Mesenchymal stem cell (in vitro differentiated cells and primary cell): ENCODE data around the gene CHIT1.

Experiments
- DNase-seq: peaks from one replicate; pipeline ENCODE4 v3.0.0-alpha.2; 2013
- H2AFZ ChIP-seq: one replicate; pipeline ENCODE4 v1.6.1; 2013; ENCODE audit warnings: low read depth, mild to moderate bottlenecking, control low read depth, inconsistent platforms, low read length, moderate library complexity
- H2AK5ac ChIP-seq: 2 replicates; pipeline ENCODE4 v1.6.1; 2013; ENCODE audit warnings: low read length, moderate library complexity, mild to moderate bottlenecking, inconsistent platforms; ENCODE audit not compliant: severe bottlenecking
- H2BK120ac ChIP-seq: one replicate; pipeline ENCODE4 v1.6.1; 2013; ENCODE audit warnings: low read depth, mild to moderate bottlenecking, inconsistent platforms, low read length, moderate library complexity
- H2BK12ac ChIP-seq, 2 experiments: one replicate each; pipeline ENCODE4 v1.6.1; 2013; ENCODE audit warnings: inconsistent platforms in 2 of 2, low read length in 2 of 2, mild to moderate bottlenecking in 2 of 2, moderate library complexity in 2 of 2, control low read depth in 1 of 2
- H2BK15ac ChIP-seq: one replicate; pipeline ENCODE4 v1.6.1; 2013; ENCODE audit warnings: mild to moderate bottlenecking, low read depth, inconsistent platforms; ENCODE audit not compliant: poor library complexity, severe bottlenecking
- H2BK5ac ChIP-seq: 2 replicates; pipeline ENCODE4 v1.6.1; 2013; ENCODE audit warnings: low read depth, mild to moderate bottlenecking, low read length, control low read depth, inconsistent platforms; ENCODE audit not compliant: poor library complexity, severe bottlenecking
- H3K14ac ChIP-seq, 2 experiments: one replicate each; pipeline ENCODE4 v1.6.1; 2013; ENCODE audit warnings: inconsistent platforms in 2 of 2, low read length in 2 of 2, control low read depth in 1 of 2, mild to moderate bottlenecking in 1 of 2, moderate library complexity in 1 of 2
- H3K18ac ChIP-seq, 2 experiments: one replicate each; pipeline ENCODE4 v1.6.1; 2013; ENCODE audit warnings: inconsistent platforms in 2 of 2, low read length in 2 of 2, control low read depth in 1 of 2, low read depth in 1 of 2, mild to moderate bottlenecking in 1 of 2
- H3K23ac ChIP-seq, 2 experiments: one replicate each; pipeline ENCODE4 v1.6.1; 2013; ENCODE audit warnings: inconsistent platforms in 2 of 2, low read length in 2 of 2, mild to moderate bottlenecking in 2 of 2, moderate library complexity in 2 of 2, control low read depth in 1 of 2
- H3K27ac ChIP-seq: 2 replicates; pipeline ENCODE4 v1.5.1; 2013; ENCODE audit warnings: mild to moderate bottlenecking, moderate library complexity, low read length, control low read depth, inconsistent platforms; ENCODE audit not compliant: poor library complexity, severe bottlenecking
- H3K27me3 ChIP-seq, 2 experiments: 2 replicates each; pipeline versions ENCODE4 v1.6.1 to v1.7.0; 2013; ENCODE audit warnings: low read length in 2 of 2, mild to moderate bottlenecking in 2 of 2, moderate library complexity in 2 of 2, control low read depth in 1 of 2, inconsistent platforms in 1 of 2; ENCODE audit not compliant: control insufficient read depth in 1 of 2, insufficient read depth in 1 of 2
- H3K36me3 ChIP-seq, 2 experiments: 2 replicates each; pipeline versions ENCODE4 v1.6.1 to v1.7.0; 2013; ENCODE audit warnings: low read length in 2 of 2, control low read depth in 1 of 2, inconsistent platforms in 1 of 2, low read depth in 1 of 2, mild to moderate bottlenecking in 1 of 2; ENCODE audit not compliant: insufficient read depth in 2 of 2, control insufficient read depth in 1 of 2
- H3K4ac ChIP-seq, 2 experiments: one replicate each; pipeline ENCODE4 v1.6.1; 2013; ENCODE audit warnings: inconsistent platforms in 2 of 2, low read length in 2 of 2, mild to moderate bottlenecking in 2 of 2, moderate library complexity in 2 of 2, control low read depth in 1 of 2, low read depth in 1 of 2
- H3K4me1 ChIP-seq: 2 replicates; pipeline ENCODE4 v1.6.1; 2013; ENCODE audit warnings: low read depth, low read length, control low read depth; ENCODE audit not compliant: control insufficient read depth, insufficient read depth
- H3K4me2 ChIP-seq: 2 replicates; pipeline ENCODE4 v1.6.1; 2013; ENCODE audit warnings: low read length, mild to moderate bottlenecking, inconsistent platforms; ENCODE audit not compliant: poor library complexity, severe bottlenecking
- H3K4me3 ChIP-seq, 2 experiments: 2 replicates each; pipeline versions ENCODE4 v1.5.1 to v1.7.0; 2013; ENCODE audit warnings: low read length in 2 of 2, mild to moderate bottlenecking in 2 of 2, control low read depth in 1 of 2, low read depth in 1 of 2; ENCODE audit not compliant: insufficient read depth in 1 of 2
- H3K79me1 ChIP-seq: replicated peaks from 2 replicates; pipeline ENCODE4 v1.6.1; 2013; ENCODE audit warnings: mild to moderate bottlenecking, control low read depth, low read length, inconsistent platforms; ENCODE audit not compliant: poor library complexity, severe bottlenecking
- H3K9ac ChIP-seq: 2 replicates; pipeline ENCODE4 v1.7.0; 2013; ENCODE audit warnings: mild to moderate bottlenecking, low read length, moderate library complexity
- H3K9me3 ChIP-seq: 2 replicates; pipeline ENCODE4 v1.7.0; 2013; ENCODE audit warnings: mild to moderate bottlenecking, low read length; ENCODE audit not compliant: control insufficient read depth
- H4K8ac ChIP-seq: one replicate; pipeline ENCODE4 v1.6.1; 2013; ENCODE audit warnings: inconsistent platforms, mild to moderate bottlenecking, low read length, moderate library complexity
- H4K91ac ChIP-seq: one replicate; pipeline ENCODE4 v1.6.1; 2013; ENCODE audit warnings: mild to moderate bottlenecking, low read length, inconsistent platforms
- WGBS: methylation state at CpG from one replicate; pipeline ENCODE4 v1.1.7; 2013; ENCODE audit warnings: mixed read lengths; 5-methylcytosine and 5-hydroxymethylcytosine counted together

The CHIT1 gene

DNA sequence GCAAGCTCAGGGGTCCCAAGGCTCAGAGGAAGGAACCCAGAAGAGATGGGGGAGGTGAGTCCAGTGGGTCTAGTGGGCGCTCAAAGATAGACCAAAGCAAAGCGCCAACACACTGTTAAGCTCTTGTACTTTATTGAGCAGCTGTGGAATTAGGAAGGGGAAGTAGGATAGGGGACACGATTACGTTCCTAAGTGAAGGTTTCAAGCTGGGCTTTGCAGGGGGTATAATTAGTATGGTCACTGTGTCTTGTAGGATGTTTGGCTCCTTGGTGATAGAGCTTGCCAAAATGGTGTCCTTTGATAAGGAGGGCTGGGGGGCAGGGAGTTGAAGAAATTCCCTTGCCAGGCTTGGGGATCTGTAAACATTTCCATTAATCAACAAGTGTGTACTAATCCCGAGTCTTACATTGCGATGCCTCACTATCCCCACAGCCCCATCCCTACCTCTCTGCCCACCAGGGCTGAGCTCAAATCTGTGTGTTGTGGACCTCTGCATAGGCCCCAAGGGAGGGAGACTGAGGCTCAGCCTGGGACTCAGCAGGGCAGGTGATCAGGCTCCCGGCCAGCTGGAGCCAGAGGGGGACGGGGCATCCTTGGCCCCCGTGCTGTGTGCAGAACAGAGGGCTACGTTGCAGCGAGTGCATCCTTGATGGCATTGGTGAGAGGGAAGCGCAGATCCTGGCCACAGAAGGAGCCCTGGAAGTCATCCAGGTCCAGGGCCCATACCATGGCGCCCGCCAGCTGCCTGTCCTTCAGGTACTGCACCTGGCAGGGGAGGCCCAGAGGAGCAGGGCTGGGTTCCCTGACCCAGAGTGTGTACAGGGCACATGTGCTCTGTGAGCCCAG lies 50.4 kb downstream of the CHIT1 start:
- H2BK15ac ChIP-seq = no peak overlapping the region
- H2BK5ac ChIP-seq = no peak overlapping the region
- no peak overlapping the region for H2BK120ac ChIP-seq
- no peak for DNase-seq
- H3K23ac ChIP-seq = no peak overlapping the region
- H3K27ac ChIP-seq = no peak overlapping the region
- no peaks in the 10 kb centered on the region for H3K27me3 ChIP-seq
- H3K18ac ChIP-seq = no peak overlapping the region
- no peak overlapping the region for H2AFZ ChIP-seq
- H3K79me1 ChIP-seq = no peaks in the 10 kb centered on the region
- H2BK12ac ChIP-seq = peak overlapping the region in 1 of 2 experiments; percentile 60
- peak overlapping the region; percentile 5 for H4K91ac ChIP-seq
- 91% methylated on average over 14 of the region's 14 CpGs for WGBS
- H3K4me3 ChIP-seq = no peak overlapping the region
- H3K4me1 ChIP-seq = peaks cover 26% of the 10 kb centered on the region
- H3K4ac ChIP-seq = no peak overlapping the region
- peak overlapping the region in 1 of 2 experiments; percentile 66 for H3K14ac ChIP-seq
- H3K4me2 ChIP-seq = no peak overlapping the region
- no peak overlapping the region for H2AK5ac ChIP-seq
- H3K36me3 ChIP-seq = peaks cover 0 to 20% of the 10 kb centered on the region in 2 experiments
- no peaks in the 10 kb centered on the region for H3K9me3 ChIP-seq
- no peak overlapping the region for H4K8ac ChIP-seq
- H3K9ac ChIP-seq = no peak overlapping the region

DNA sequence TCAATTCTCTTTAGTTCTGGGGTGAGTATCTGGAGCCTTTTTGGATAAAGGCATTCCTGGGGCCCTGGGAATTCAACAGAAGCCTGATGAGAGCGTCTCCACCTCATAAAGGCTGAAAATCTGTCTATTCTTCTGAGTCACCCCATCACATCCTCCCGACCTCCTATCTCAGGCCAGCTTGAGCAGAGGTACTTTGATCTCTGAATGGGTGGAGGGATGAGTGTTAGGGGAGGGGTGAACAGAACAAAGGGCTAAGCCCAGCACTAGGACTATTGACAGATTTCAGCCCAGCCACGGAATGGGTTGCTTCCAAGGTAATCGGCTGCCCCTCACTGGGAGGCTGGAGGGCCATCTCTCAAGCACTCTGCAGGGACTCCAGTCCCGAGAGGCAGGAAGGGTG lies 51.4 kb downstream of the CHIT1 start:
- Histone ChIP-seq H3K9ac (peak overlapping the region; percentile 59), H4K91ac (peak overlapping the region; percentile 76), H3K9me3 (no peaks in the 10 kb centered on the region), H3K23ac (no peak overlapping the region), H3K4me2 (no peak overlapping the region), H3K18ac (peak overlapping the region; percentile 46 to 71), H2BK12ac (peak overlapping the region in 1 of 2 experiments; percentile 81), H3K36me3 (peaks cover 0 to 11% of the 10 kb centered on the region in 2 experiments), H3K4me3 (no peak overlapping the region), H2BK5ac (no peak overlapping the region), H3K27ac (no peak overlapping the region), H3K4me1 (peaks cover 33% of the 10 kb centered on the region), H2BK120ac (peak overlapping the region; percentile 80), H3K14ac (no peak overlapping the region), H2BK15ac (no peak overlapping the region), H3K4ac (peak overlapping the region; percentile 52 to 54), H2AFZ (no peak overlapping the region), H4K8ac (peak overlapping the region; percentile 78), H2AK5ac (no peak overlapping the region), H3K79me1 (no peaks in the 10 kb centered on the region), H3K27me3 (no peaks in the 10 kb centered on the region)
- 35% methylated on average over 3 of the region's 5 CpGs for WGBS
- DNase-seq = peak; percentile 33

DNA sequence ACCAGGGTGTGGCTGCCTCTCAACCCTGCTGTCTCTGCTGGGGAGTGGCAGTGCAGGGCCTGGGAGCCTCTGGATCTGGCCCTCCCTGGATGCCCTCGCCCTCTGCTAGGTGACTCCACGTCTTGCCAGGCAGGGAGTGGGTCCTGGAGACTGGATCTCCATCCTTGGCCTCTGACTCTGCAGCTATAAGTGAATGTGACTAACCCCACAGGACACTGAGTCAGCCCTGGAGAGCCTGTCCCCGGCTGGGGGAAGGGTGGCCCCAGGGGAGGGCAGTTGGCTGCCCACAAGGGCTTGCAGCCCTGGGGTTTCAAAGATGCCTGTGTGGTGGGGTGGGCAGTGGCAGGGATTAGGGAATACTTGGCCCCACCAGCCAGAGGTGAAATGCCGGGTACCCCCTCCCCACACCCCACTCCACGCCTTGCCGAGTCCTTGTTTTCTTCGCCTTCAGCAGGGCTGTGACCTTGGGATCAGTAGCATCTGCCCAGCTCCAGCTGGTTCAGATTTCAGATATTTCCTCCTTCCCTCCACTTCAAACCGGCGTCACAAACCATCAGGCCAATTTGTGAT lies 51.9 kb downstream of the CHIT1 start:
- peak overlapping the region in 1 of 2 experiments; percentile 77 for H3K14ac ChIP-seq

DNA sequence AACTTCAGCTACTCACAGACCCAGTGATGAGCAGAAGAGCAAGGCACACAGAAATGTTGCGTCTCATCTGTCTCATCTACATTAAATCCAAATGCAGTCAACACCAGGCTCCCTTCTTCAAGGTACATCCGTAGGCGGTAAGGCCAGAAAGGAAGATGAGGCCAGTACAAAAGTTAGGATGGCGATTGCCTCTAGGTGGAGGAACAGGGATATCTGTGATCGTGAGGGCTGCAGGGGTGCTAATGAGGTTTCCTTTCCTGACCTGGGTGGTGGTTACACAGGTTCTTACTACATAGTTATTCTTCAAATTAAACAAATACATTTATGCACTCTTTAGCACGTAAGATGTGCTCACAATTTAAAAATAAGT lies 52.5 kb downstream of the CHIT1 start:
- Histone ChIP-seq H3K27me3 (no peaks in the 10 kb centered on the region), H2BK12ac (peak overlapping the region in 1 of 2 experiments; percentile 70), H3K36me3 (peaks cover 0 to 11% of the 10 kb centered on the region in 2 experiments), H3K4me3 (no peak overlapping the region), H3K18ac (peak overlapping the region in 1 of 2 experiments; percentile 94), H2AFZ (no peak overlapping the region), H3K79me1 (no peaks in the 10 kb centered on the region), H2BK5ac (no peak overlapping the region), H2AK5ac (no peak overlapping the region), H3K4ac (peak overlapping the region in 1 of 2 experiments; percentile 40), H3K23ac (no peak overlapping the region), H3K4me1 (peaks cover 41% of the 10 kb centered on the region), H2BK120ac (no peak overlapping the region), H3K27ac (no peak overlapping the region), H3K9me3 (no peaks in the 10 kb centered on the region), H2BK15ac (no peak overlapping the region), H4K91ac (no peak overlapping the region), H4K8ac (peak overlapping the region; percentile 42), H3K14ac (no peak overlapping the region), H3K9ac (peak overlapping the region; percentile 59), H3K4me2 (no peak overlapping the region)
- WGBS = 83% methylated on average over 4 of the region's 6 CpGs
- DNase-seq = no peak

More for the DNA sequence above, 51.9 kb downstream of the CHIT1 start:
- Histone ChIP-seq H3K27me3 (no peaks in the 10 kb centered on the region), H2AK5ac (peak overlapping the region; percentile 33), H3K27ac (no peak overlapping the region), H2BK12ac (peak overlapping the region; percentile 86 to 90), H3K23ac (peak overlapping the region in 1 of 2 experiments; percentile 68), H2BK5ac (no peak overlapping the region), H2BK120ac (peak overlapping the region; percentile 80), H3K18ac (peak overlapping the region; percentile 44 to 94), H3K4me3 (no peak overlapping the region), H3K4me2 (no peak overlapping the region), H4K91ac (no peak overlapping the region), H3K9ac (peak overlapping the region; percentile 59), H3K4me1 (peaks cover 38% of the 10 kb centered on the region), H4K8ac (peak overlapping the region; percentile 87), H2AFZ (peak overlapping the region; percentile 14), H2BK15ac (peak overlapping the region; percentile 4), H3K79me1 (no peaks in the 10 kb centered on the region), H3K4ac (peak overlapping the region; percentile 12 to 52), H3K36me3 (peaks cover 0 to 11% of the 10 kb centered on the region in 2 experiments), H3K9me3 (no peaks in the 10 kb centered on the region)
- WGBS = 30% methylated on average over 7 of the region's 9 CpGs
- peak; percentile 66 for DNase-seq
